Astrocyte of the spinal cord (primary cell): ENCODE data around the gene ELFN1.

Experiments
- DNase-seq: peaks from one replicate; pipeline ENCODE4 v3.0.0; 2011; ENCODE audit warnings: low read depth, low spot score
- H3K4me3 ChIP-seq: 2 replicates; pipeline ENCODE4 v1.5.1; 2011; ENCODE audit warnings: low read depth, mild to moderate bottlenecking, low read length, moderate library complexity
- CTCF ChIP-seq: IDR thresholded peaks from 2 replicates; pipeline ENCODE4 v1.5.1; 2012; ENCODE audit warnings: low read depth, mild to moderate bottlenecking, low read length, inconsistent platforms
- in situ Hi-C: cut with HindIII; loops from 2 replicates; pipeline ENCODE4 v1.10.0; 2017; ENCODE audit warnings: low sequenced_read_pairs

Gene ELFN1

GRCh38 chr7:1749864-1750466 is 79.9 kb downstream of the ELFN1 start:
- no peak overlapping the region for H3K4me3 ChIP-seq
- no peak for TF ChIP-seq CTCF
- in situ Hi-C loops: no loop called here
- DNase-seq: no peak

- in situ Hi-C loops: no loop called here
- H3K4me3 ChIP-seq: no peak overlapping the region
- no peak for TF ChIP-seq CTCF
- DNase-seq: no peak
These were observed 80.5 kb downstream of the ELFN1 start for GRCh38 chr7:1750541-1751021.

GRCh38 chr7:1752111-1752510 is 82.0 kb downstream of the ELFN1 start:
- DNase-seq: no peak
- TF ChIP-seq CTCF: no peak
- H3K4me3 ChIP-seq: no peak overlapping the region
- in situ Hi-C loops: no loop called here

GRCh38 chr7:1752771-1753563 is 82.9 kb downstream of the ELFN1 start:
- in situ Hi-C loops: no loop called here
- no peak for TF ChIP-seq CTCF
- H3K4me3 ChIP-seq: no peak overlapping the region
- no peak for DNase-seq

GRCh38 chr7:1753564-1753867 is 83.4 kb downstream of the ELFN1 start:
- no peak overlapping the region for H3K4me3 ChIP-seq
- in situ Hi-C loops: no loop called here

GRCh38 chr7:1754345-1754908 is 84.3 kb downstream of the ELFN1 start:
- H3K4me3 ChIP-seq: no peak overlapping the region
- no peak for DNase-seq
- no peak for TF ChIP-seq CTCF
- in situ Hi-C loops: no loop called here

More at GRCh38 chr7:1753564-1753867, 83.4 kb downstream of the ELFN1 start:
- TF ChIP-seq CTCF: no peak
- no peak for DNase-seq
